Vagina (tissue), 2 donors: ENCODE results near the gene ASCC3. TPM values are rescaled to one million over a fixed set of nuclear protein-coding genes. Genes with fewer than 3 reads are reported as not detected.

Experiments used
- DNase-seq, 2 donors: peaks; one replicate each; pipeline ENCODE4 v3.0.0-alpha.2; 2017; ENCODE audit errors: extremely low spot score in 2 of 2
- H3K27ac ChIP-seq: fragments of 200-600 bp; sonication (generic); one replicate; pipeline ENCODE4 v1.5.1; 2019
- H3K27me3 ChIP-seq: fragments of 200-600 bp; sonication (generic); one replicate; pipeline ENCODE4 v1.5.1; 2019
- H3K36me3 ChIP-seq, 2 donors: fragments of 200-600 bp; sonication (generic); one replicate each; pipeline ENCODE4 v1.5.1; 2017 to 2019
- H3K4me1 ChIP-seq: fragments of 200-600 bp; sonication (generic); one replicate; pipeline ENCODE4 v1.5.1; 2019
- H3K4me3 ChIP-seq, 2 donors: fragments of 200-600 bp; sonication (generic); 1 replicate in 1 of 2; 2 replicates in 1 of 2; pipeline ENCODE4 v1.5.1; 2016 to 2019
- H3K9me3 ChIP-seq: fragments of 200-600 bp; sonication (generic); one replicate; pipeline ENCODE4 v1.5.1; 2019
- POLR2A ChIP-seq, 2 donors: fragments of 450-650 bp; IDR thresholded peaks; one replicate each; pipeline ENCODE4 v1.6.1; 2017; ENCODE audit warnings: antibody characterized with exemption in 2 of 2, mild to moderate bottlenecking in 2 of 2, moderate library complexity in 2 of 2
- POLR2AphosphoS5 ChIP-seq, 2 donors: sonication (generic); formaldehyde crosslinking; IDR thresholded peaks; one replicate each; pipeline ENCODE4 v1.9.0; 2017; ENCODE audit warnings: antibody characterized with exemption in 2 of 2, mild to moderate bottlenecking in 2 of 2, low read depth in 1 of 2; ENCODE audit not compliant: insufficient read depth in 1 of 2
- intact Hi-C: fragments of 100-400 bp; cut with DNase I; formaldehyde crosslinking; loops from one replicate; pipeline ENCODE4 v1.15.1; 2023
- total RNA-seq: library from RNA; depleted of rRNA; stranded (reverse); fragments of >200 nt; gene quantifications from one replicate; pipeline ENCODE4 v1.2.3, GENCODE V29; 2016
- TF ChIP-seq, protein P1 (sequence below), 3 experiments: fragments of 450-650 bp in 2 of 3; fragments of 200-600 bp in 1 of 3; sonication (generic) in 1 of 3; IDR thresholded peaks; one replicate each; pipeline ENCODE4 v1.5.1; 2017 to 2019; ENCODE audit warnings: antibody characterized with exemption in 3 of 3, mild to moderate bottlenecking in 2 of 3, moderate library complexity in 2 of 3

ASCC3 gene
- total RNA-seq, 1 donor from 2014 or later: 44.7 TPM

DNA sequence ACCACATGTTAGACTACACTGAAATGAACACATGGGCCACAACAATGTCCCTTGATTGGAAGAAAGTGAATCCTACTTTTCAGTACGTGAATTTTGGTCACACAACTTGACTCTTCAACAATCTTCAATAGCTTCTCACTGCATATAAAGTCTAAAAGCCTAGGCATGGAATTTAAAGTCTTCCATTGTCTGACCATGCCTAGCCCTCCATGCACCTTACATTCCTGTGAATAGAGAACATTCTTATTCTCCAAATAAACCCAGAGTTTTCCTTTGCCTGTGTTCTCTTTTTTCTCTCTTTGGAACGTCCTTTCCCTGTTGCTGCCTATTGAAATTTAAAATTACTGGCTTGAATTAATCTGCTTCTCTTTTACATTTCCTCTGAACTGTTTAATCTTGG lies 207.5 kb downstream of the ASCC3 start:
- no peak overlapping the region for H3K4me3 ChIP-seq
- intact Hi-C loops: no loop called here
- no peak overlapping the region for H3K27ac ChIP-seq
- DNase-seq: no peak
- no peaks in the 10 kb centered on the region for H3K27me3 ChIP-seq
- no peaks in the 10 kb centered on the region for H3K4me1 ChIP-seq
- H3K9me3 ChIP-seq: no peaks in the 10 kb centered on the region
- TF ChIP-seq POLR2AphosphoS5 (IDR thresholded peaks at IDR 0.05; ENCODE audit: insufficient read depth in 1 of 2, low read depth in 1 of 2) (no peak), POLR2A (IDR thresholded peaks at IDR 0.05) (no peak)
- TF ChIP-seq, protein P1, sequence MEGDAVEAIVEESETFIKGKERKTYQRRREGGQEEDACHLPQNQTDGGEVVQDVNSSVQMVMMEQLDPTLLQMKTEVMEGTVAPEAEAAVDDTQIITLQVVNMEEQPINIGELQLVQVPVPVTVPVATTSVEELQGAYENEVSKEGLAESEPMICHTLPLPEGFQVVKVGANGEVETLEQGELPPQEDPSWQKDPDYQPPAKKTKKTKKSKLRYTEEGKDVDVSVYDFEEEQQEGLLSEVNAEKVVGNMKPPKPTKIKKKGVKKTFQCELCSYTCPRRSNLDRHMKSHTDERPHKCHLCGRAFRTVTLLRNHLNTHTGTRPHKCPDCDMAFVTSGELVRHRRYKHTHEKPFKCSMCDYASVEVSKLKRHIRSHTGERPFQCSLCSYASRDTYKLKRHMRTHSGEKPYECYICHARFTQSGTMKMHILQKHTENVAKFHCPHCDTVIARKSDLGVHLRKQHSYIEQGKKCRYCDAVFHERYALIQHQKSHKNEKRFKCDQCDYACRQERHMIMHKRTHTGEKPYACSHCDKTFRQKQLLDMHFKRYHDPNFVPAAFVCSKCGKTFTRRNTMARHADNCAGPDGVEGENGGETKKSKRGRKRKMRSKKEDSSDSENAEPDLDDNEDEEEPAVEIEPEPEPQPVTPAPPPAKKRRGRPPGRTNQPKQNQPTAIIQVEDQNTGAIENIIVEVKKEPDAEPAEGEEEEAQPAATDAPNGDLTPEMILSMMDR (IDR thresholded peaks at IDR 0.05): no peak
- H3K36me3 ChIP-seq: no peaks in the 10 kb centered on the region

DNA sequence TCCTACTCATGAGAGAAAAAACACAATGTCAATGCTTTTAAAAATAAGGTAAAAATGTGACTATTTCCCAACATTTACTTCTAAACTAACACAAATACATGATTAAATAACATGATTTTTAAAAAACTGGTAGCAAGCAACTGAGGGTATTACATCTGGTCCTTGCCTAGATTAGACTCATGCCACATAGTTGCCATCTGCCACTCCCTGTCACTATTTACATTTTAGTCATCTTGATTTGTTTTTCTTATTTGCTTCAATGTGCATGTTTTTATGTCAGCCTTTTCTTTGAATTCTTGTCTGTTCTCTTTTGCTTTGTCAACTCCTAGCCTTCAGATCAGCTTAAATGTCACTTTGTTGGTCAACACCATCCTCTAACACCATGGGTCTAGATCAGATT lies 209.4 kb downstream of the ASCC3 start:
- DNase-seq: no peak
- Histone ChIP-seq H3K9me3 (no peaks in the 10 kb centered on the region), H3K27ac (no peak overlapping the region), H3K27me3 (no peaks in the 10 kb centered on the region), H3K4me1 (no peaks in the 10 kb centered on the region), H3K4me3 (no peak overlapping the region), H3K36me3 (no peaks in the 10 kb centered on the region)
- TF ChIP-seq, protein P1 (IDR thresholded peaks at IDR 0.05): no peak
- TF ChIP-seq POLR2A (IDR thresholded peaks at IDR 0.05) (no peak), POLR2AphosphoS5 (IDR thresholded peaks at IDR 0.05; ENCODE audit: insufficient read depth in 1 of 2, low read depth in 1 of 2) (no peak)
- intact Hi-C loops: no loop called here

DNA sequence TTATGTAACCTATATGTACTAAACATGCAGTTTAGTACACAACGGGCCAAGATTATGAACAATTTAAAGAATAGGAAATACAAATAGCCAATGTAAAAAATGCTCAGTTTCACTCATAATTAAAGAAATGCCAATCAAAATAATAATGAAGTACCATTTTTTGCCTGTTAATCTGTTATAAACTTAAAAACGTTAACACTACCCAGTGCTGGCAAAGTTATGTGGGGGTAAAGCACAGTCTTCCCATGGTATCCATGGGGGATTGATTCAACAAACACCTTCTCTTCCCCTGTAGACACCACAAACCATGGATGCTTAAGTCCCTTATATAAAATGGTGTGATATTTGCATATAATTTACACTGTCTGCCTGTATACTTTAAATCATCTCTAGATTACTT lies 211.1 kb downstream of the ASCC3 start:
- Histone ChIP-seq H3K4me3 (no peak overlapping the region), H3K27me3 (no peaks in the 10 kb centered on the region), H3K4me1 (no peaks in the 10 kb centered on the region), H3K9me3 (no peaks in the 10 kb centered on the region), H3K36me3 (no peaks in the 10 kb centered on the region), H3K27ac (no peak overlapping the region)
- TF ChIP-seq POLR2AphosphoS5 (IDR thresholded peaks at IDR 0.05; ENCODE audit: insufficient read depth in 1 of 2, low read depth in 1 of 2) (no peak), POLR2A (IDR thresholded peaks at IDR 0.05) (no peak)
- TF ChIP-seq, protein P1 (IDR thresholded peaks at IDR 0.05): no peak
- no peak for DNase-seq
- intact Hi-C loops: no loop called here

DNA sequence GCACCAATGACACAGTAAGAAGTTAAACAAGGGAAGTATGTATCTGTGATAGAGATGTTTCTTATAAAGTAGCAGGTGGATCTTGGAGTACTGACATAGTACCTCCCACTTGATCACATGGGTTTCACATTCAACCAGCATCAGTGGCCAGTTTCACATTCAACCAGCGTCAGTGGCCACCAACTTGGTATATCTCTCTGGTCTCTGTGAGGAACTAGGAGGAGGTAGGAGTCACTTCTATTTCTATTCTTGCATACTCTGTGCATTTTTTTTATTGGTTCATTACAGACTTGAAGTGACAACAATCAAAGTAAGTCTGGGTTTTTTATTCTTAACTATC lies 216.1 kb downstream of the ASCC3 start:
- DNase-seq: no peak
- no peak overlapping the region for H3K27ac ChIP-seq
- no peaks in the 10 kb centered on the region for H3K4me1 ChIP-seq
- no peaks in the 10 kb centered on the region for H3K36me3 ChIP-seq
- TF ChIP-seq, protein P1 (IDR thresholded peaks at IDR 0.05): no peak
- TF ChIP-seq POLR2AphosphoS5 (IDR thresholded peaks at IDR 0.05; ENCODE audit: insufficient read depth in 1 of 2, low read depth in 1 of 2) (no peak), POLR2A (IDR thresholded peaks at IDR 0.05) (no peak)
- intact Hi-C loops: no loop called here
- H3K4me3 ChIP-seq: no peak overlapping the region
- no peaks in the 10 kb centered on the region for H3K9me3 ChIP-seq
- no peaks in the 10 kb centered on the region for H3K27me3 ChIP-seq

DNA sequence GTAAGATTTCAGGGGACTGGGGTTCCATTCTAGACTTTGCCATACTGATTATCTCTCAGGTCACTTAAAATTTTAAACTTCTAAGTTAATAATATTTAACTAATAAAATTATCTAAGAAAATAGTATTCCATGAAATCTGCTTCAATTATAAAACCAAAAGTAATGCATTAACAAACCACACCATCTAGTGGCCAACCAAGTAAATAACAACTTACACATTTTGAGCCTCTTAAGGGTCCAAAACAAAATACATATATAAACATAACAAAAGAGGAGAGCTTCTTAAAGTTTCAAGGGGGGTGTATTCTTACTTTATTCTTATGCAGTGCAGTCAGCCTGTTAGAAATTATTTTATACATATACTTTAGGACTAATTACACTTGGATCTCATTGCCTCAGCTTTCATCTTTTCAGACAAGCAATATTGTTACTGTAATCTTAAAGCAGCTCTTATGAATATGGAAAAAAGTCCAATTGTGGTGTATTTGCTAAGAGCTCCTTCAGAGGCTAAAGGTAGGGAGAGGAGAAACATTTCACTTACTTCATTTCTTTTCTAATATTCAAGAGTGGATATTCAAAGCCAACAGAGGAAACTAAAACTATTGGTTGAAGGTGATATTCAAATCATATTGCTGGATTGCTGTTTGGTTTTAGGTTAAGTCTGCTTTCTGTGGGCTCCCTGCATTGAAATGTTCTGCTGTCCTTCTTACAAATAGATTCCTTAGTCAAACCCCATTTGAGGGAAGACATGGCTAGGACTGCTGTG lies 216.7 kb downstream of the ASCC3 start:
- no peak for TF ChIP-seq POLR2A (IDR thresholded peaks at IDR 0.05)
- TF ChIP-seq, protein P1 (IDR thresholded peaks at IDR 0.05): peak; percentile 31 to 41 (median 37)
- Histone ChIP-seq H3K36me3 (no peaks in the 10 kb centered on the region), H3K27ac (no peak overlapping the region), H3K27me3 (no peaks in the 10 kb centered on the region), H3K4me1 (no peaks in the 10 kb centered on the region), H3K9me3 (no peaks in the 10 kb centered on the region), H3K4me3 (no peak overlapping the region)
- intact Hi-C loops: no loop called here
- no peak for DNase-seq
